K562 (cell line): ENCODE data around the gene NUFIP1. TPM values are rescaled to one million over a fixed set of nuclear protein-coding genes. Genes with fewer than 3 reads are reported as not detected.
A peak's percentile ranks its signal among the peaks of the same experiment; 100 is the strongest.

Experiments used
- BMI1 ChIP-seq: fragments of 150-350 bp; IDR thresholded peaks from 2 replicates; pipeline ENCODE4 v1.6.1; 2014; ENCODE audit warnings: low read length
- GATA2 ChIP-seq: sonication (generic); formaldehyde crosslinking; IDR thresholded peaks from 2 replicates; pipeline ENCODE4 v1.4.0; 2020; ENCODE audit warnings: mild to moderate bottlenecking, missing genetic modification reagents
- HCFC1 ChIP-seq: IDR thresholded peaks from 2 replicates; pipeline ENCODE4 v1.6.1; 2012; ENCODE audit warnings: low read depth, low read length, improper control_type of control experiment
- KLF10 ChIP-seq: fragments of 250-450 bp; sonication (Bioruptor Pico); IDR thresholded peaks from 2 replicates; pipeline ENCODE4 v1.6.1; 2021; ENCODE audit warnings: matching md5 sums
- LCOR ChIP-seq: sonication (generic); formaldehyde crosslinking; IDR thresholded peaks from 2 replicates; pipeline ENCODE4 v1.8.0; 2022; ENCODE audit warnings: mild to moderate bottlenecking, missing genetic modification reagents
- POLR2AphosphoS2 ChIP-seq: IDR thresholded peaks from 2 replicates; pipeline ENCODE4 v1.6.1; 2012; ENCODE audit warnings: low read length, improper control_type of control experiment
- PRMT5 ChIP-seq: sonication (generic); formaldehyde crosslinking; IDR thresholded peaks from 2 replicates; pipeline ENCODE4 v1.5.0; 2020; ENCODE audit warnings: missing genetic modification reagents
- SP1 ChIP-seq: sonication (generic); formaldehyde crosslinking; IDR thresholded peaks from 2 replicates; pipeline ENCODE4 v1.8.1; 2022; ENCODE audit warnings: mild to moderate bottlenecking, missing genetic modification reagents
- STAT5A ChIP-seq: IDR thresholded peaks from 2 replicates; pipeline ENCODE4 v1.6.1; 2012; ENCODE audit warnings: low read length, inconsistent platforms, borderline replicate concordance
- STAT5B ChIP-seq: fragments of 250-450 bp; sonication (Bioruptor Pico); IDR thresholded peaks from 2 replicates; pipeline ENCODE4 v1.8.0; 2021; ENCODE audit warnings: mild to moderate bottlenecking, inconsistent platforms
- XRCC4 ChIP-seq: IDR thresholded peaks from one replicate; pipeline ENCODE4 v1.6.1; 2011; ENCODE audit not compliant: insufficient read depth, insufficient read length; ENCODE audit errors: extremely low read depth
- ZNF174 ChIP-seq: fragments of 250-450 bp; sonication (Bioruptor Pico); IDR thresholded peaks from 2 replicates; pipeline ENCODE4 v1.4.0; 2020; ENCODE audit warnings: mild to moderate bottlenecking
- ZNF232 ChIP-seq: sonication (generic); formaldehyde crosslinking; IDR thresholded peaks from 2 replicates; pipeline ENCODE4 v1.8.0; 2022; ENCODE audit warnings: mild to moderate bottlenecking, missing genetic modification reagents
- ZNF324 ChIP-seq: fragments of 250-450 bp; sonication (Bioruptor Pico); IDR thresholded peaks from 2 replicates; pipeline ENCODE4 v1.4.0; 2020; ENCODE audit warnings: mild to moderate bottlenecking
- ZNF408 ChIP-seq: fragments of 250-450 bp; sonication (Bioruptor Pico); IDR thresholded peaks from 2 replicates; pipeline ENCODE4 v1.4.0; 2020; ENCODE audit warnings: low read depth, mild to moderate bottlenecking, moderate library complexity
- polyA plus RNA-seq, 8 experiments: library from polyadenylated mRNA; depleted of rRNA in 4 of 8; stranded (reverse) in 5 of 8; unstranded in 3 of 8; fragments of >200 nt; fragmentation: Nextera tagmentation in 2 of 8; fragmentation: Illumina TruSeq in 1 of 8; extraction: Ambion mirVana in 2 of 8; extraction: Trizol in 1 of 8; gene quantifications; 2 replicates each; pipeline versions ENCODE4 v1.2.1 to v1.2.3, GENCODE V29; 2011 to 2014; ENCODE audit warnings: inconsistent platforms in 1 of 8, missing spikeins in 1 of 8
- total RNA-seq, 7 experiments: library from RNA; depleted of rRNA in 6 of 7; stranded (reverse); fragments of >200 nt in 6 of 7; fragmentation: Illumina TruSeq in 2 of 7; extraction: Trizol in 2 of 7; gene quantifications; 2 replicates each; pipeline versions ENCODE4 v1.2.1 to v1.2.3, GENCODE V29; 2011 to 2021; ENCODE audit warnings: low replicate concordance in 1 of 7
- TF ChIP-seq, protein P1 (sequence below), 2 experiments: fragments of 450-650 bp; IDR thresholded peaks; 2 replicates each; pipeline ENCODE4 v1.6.1; 2018; ENCODE audit warnings: mild to moderate bottlenecking in 2 of 2, low read depth in 1 of 2; ENCODE audit not compliant: partially characterized antibody in 2 of 2
- TF ChIP-seq, protein P2 (sequence below): fragments of 250-450 bp; sonication (Bioruptor Pico); IDR thresholded peaks from 2 replicates; pipeline ENCODE4 v1.5.0; 2021; ENCODE audit warnings: mild to moderate bottlenecking, moderate library complexity
- TF ChIP-seq, protein P3 (sequence below): fragments of 450-650 bp; conservative IDR thresholded peaks from 2 replicates; pipeline ENCODE4 v1.6.1; 2016; ENCODE audit warnings: missing genetic modification characterization, low read depth, mild to moderate bottlenecking, missing compliant biosample characterization, moderate library complexity
- TF ChIP-seq, protein P4 (sequence below), 2 experiments: fragments of 450-650 bp in 1 of 2; sonication (generic) in 1 of 2; formaldehyde crosslinking; conservative IDR thresholded peaks; 2 replicates each; pipeline versions ENCODE4 v1.4.0 to v1.8.1; 2020 to 2022; ENCODE audit warnings: mild to moderate bottlenecking in 1 of 2, missing genetic modification reagents in 1 of 2

NUFIP1 gene
- total and polyA plus RNA-seq, 9 of the 15 experiments (the other 6 are each of a cell fraction or from before 2014, with no cell fraction given), result 2.6 to 9.7 (median 4.1) TPM

DNA sequence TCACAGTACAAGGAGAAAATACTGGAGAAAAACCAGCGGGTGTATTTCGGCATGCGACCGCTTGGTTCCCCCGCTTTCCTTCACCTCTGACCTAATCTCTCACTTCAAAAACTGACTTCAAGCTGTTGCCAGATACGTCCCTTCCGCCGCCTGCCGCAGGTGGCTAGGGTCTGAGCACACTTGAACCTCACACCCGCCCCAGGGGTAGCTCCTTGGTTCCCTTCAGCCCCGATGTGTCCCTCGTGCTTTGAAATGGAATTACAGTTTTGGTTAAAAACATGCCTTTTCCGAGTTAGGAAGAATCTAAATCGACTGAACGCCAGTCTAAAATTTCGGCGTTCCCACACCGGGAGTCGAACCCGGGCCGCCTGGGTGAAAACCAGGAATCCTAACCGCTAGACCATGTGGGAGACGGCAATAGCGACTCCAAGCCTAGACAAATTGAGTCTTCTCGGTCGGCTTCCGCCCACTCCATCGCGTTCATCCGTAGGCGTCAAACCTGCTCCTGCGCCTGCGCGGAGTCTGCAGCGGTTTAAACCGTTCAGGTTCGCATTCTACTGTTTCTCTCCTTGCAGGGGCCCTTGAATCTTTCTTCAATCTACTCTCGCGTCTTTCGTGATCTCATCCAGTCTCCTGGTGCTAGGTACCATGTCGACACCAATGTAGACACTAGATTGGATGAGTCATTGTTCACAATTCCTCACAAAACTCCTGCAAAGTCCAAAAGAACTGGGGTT, 71.5 kb downstream of the NUFIP1 start (continued):
- TF ChIP-seq, protein P1, sequence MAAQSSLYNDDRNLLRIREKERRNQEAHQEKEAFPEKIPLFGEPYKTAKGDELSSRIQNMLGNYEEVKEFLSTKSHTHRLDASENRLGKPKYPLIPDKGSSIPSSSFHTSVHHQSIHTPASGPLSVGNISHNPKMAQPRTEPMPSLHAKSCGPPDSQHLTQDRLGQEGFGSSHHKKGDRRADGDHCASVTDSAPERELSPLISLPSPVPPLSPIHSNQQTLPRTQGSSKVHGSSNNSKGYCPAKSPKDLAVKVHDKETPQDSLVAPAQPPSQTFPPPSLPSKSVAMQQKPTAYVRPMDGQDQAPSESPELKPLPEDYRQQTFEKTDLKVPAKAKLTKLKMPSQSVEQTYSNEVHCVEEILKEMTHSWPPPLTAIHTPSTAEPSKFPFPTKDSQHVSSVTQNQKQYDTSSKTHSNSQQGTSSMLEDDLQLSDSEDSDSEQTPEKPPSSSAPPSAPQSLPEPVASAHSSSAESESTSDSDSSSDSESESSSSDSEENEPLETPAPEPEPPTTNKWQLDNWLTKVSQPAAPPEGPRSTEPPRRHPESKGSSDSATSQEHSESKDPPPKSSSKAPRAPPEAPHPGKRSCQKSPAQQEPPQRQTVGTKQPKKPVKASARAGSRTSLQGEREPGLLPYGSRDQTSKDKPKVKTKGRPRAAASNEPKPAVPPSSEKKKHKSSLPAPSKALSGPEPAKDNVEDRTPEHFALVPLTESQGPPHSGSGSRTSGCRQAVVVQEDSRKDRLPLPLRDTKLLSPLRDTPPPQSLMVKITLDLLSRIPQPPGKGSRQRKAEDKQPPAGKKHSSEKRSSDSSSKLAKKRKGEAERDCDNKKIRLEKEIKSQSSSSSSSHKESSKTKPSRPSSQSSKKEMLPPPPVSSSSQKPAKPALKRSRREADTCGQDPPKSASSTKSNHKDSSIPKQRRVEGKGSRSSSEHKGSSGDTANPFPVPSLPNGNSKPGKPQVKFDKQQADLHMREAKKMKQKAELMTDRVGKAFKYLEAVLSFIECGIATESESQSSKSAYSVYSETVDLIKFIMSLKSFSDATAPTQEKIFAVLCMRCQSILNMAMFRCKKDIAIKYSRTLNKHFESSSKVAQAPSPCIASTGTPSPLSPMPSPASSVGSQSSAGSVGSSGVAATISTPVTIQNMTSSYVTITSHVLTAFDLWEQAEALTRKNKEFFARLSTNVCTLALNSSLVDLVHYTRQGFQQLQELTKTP (IDR thresholded peaks at IDR 0.05; ENCODE audit: low read depth in 1 of 2, partially characterized antibody in 2 of 2), result no peak
- TF ChIP-seq ZNF408 (no peak), ZNF324 (CRISPR knock-in tag) (no peak), SP1 (CRISPR knock-in tag) (peak; percentile 85; the same call in 1 of the 2 replicates), HCFC1 (peak; percentile 75), STAT5A (no peak), LCOR (CRISPR knock-in tag) (no peak; the same call in 1 of the 2 replicates), ZNF174 (no peak), GATA2 (no peak), BMI1 (no peak), STAT5B (no peak), KLF10 (CRISPR knock-in tag) (no peak), PRMT5 (CRISPR knock-in tag) (no peak), XRCC4 (no peak), POLR2AphosphoS2 (no peak), ZNF232 (CRISPR knock-in tag) (0 out of 2 replicates have a peak, but pooled peaks have one; percentile 57)
- TF ChIP-seq, protein P2, sequence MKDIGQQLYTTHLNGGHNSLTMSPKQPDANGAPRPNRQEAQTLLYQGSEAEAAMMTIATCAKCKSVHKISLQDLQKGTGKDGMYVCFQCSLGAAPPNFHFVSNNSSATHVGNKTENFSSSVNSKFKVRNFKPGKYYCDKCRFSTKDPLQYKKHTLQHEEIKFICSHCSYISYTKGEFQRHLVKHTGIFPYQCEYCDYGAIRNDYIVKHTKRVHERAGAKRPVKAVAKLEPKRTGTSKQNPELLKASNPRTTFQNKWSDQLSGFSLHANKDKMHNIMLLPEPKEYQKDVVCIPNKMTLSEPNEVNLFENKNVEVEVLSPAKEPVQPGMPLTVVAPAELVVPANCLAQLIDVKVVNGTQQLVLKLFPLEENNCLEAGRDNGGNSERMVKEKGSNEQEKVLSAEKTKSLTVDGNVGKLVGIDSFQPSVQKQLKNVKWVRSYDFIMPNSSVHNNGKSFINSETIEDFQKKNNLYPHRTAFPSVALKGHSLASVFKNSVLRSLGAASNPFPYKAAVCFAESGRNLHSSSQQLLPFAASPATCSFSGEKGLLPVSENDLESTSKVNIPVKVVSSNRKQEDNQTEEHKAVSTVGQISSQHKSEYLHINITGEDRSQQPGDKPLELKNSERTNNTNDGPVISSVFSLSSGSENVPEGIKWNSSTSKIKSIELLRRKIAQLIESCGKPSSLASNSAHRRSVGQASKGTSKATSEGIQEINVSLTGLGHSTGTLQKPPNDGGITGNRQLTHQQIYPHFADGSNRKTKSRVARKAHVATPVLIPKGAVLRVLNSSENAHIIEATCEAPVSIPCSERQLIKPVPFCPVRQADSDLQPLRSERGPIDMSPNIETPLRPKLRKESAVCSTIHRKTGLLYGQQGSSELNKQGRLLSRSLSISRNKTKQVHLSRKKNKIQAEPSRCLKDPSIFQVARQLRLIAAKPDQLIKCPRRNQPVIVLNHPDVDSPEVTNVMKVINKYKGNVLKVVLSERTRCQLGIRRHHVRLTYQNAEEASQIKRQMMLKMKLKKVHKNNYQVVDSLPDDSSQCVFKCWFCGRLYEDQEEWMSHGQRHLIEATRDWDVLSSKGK (CRISPR knock-in tag), result no peak
- TF ChIP-seq, protein P3, sequence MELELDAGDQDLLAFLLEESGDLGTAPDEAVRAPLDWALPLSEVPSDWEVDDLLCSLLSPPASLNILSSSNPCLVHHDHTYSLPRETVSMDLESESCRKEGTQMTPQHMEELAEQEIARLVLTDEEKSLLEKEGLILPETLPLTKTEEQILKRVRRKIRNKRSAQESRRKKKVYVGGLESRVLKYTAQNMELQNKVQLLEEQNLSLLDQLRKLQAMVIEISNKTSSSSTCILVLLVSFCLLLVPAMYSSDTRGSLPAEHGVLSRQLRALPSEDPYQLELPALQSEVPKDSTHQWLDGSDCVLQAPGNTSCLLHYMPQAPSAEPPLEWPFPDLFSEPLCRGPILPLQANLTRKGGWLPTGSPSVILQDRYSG (tag), result no peak
- TF ChIP-seq, protein P4, sequence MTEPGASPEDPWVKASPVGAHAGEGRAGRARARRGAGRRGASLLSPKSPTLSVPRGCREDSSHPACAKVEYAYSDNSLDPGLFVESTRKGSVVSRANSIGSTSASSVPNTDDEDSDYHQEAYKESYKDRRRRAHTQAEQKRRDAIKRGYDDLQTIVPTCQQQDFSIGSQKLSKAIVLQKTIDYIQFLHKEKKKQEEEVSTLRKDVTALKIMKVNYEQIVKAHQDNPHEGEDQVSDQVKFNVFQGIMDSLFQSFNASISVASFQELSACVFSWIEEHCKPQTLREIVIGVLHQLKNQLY (CRISPR knock-in tag; conservative IDR thresholded peaks at IDR 0.05), result no peak
